Lung (tissue), 12 donors: ENCODE data around the gene TGFBR3. TPM values are rescaled to one million over a fixed set of nuclear protein-coding genes. Genes with fewer than 3 reads are reported as not detected.

ENCODE experiments used
- ATAC-seq: fragments of 200-7000 bp; cut with Tn5 transposase; one replicate; pipeline ENCODE4 v1.9.1; 2020; ENCODE audit warnings: moderate number of reproducible peaks; ENCODE audit not compliant: insufficient read depth, low FRiP score
- DNase-seq, 3 donors: peaks; one replicate each; pipeline ENCODE4 v3.0.0-alpha.2; 2013 to 2017
- H3K27ac ChIP-seq, 2 donors: one replicate each; pipeline ENCODE4 v1.5.1; 2013; ENCODE audit warnings: mild to moderate bottlenecking in 2 of 2, moderate library complexity in 2 of 2, control low read depth in 1 of 2, inconsistent platforms in 1 of 2, low read depth in 1 of 2, low read length in 1 of 2
- H3K27me3 ChIP-seq, 3 donors: one replicate each; pipeline ENCODE4 v1.5.1; 2013; ENCODE audit warnings: low read length in 2 of 3; ENCODE audit not compliant: control insufficient read depth in 3 of 3, insufficient read depth in 3 of 3
- H3K36me3 ChIP-seq, 4 donors: one replicate each; pipeline ENCODE4 v1.5.1; 2013; ENCODE audit warnings: low read length in 4 of 4, mild to moderate bottlenecking in 1 of 4, moderate library complexity in 1 of 4; ENCODE audit not compliant: control insufficient read depth in 4 of 4, insufficient read depth in 4 of 4
- H3K4me1 ChIP-seq, 5 donors: one replicate each; pipeline ENCODE4 v1.5.1; 2013; ENCODE audit warnings: low read length in 5 of 5, mild to moderate bottlenecking in 2 of 5, moderate library complexity in 1 of 5; ENCODE audit not compliant: control insufficient read depth in 5 of 5, insufficient read depth in 5 of 5
- H3K4me3 ChIP-seq: one replicate; pipeline ENCODE4 v1.5.1; 2013; ENCODE audit warnings: mild to moderate bottlenecking, control low read depth, moderate library complexity
- H3K9ac ChIP-seq, 2 donors: one replicate each; pipeline ENCODE4 v1.5.1; 2013; ENCODE audit warnings: low read length in 2 of 2, control low read depth in 1 of 2; ENCODE audit not compliant: insufficient read depth in 1 of 2
- H3K9me3 ChIP-seq, 4 donors: one replicate each; pipeline ENCODE4 v1.5.1; 2013; ENCODE audit warnings: low read length in 3 of 4, mild to moderate bottlenecking in 1 of 4, moderate library complexity in 1 of 4; ENCODE audit not compliant: control insufficient read depth in 4 of 4, insufficient read depth in 3 of 4
- CTCF ChIP-seq: IDR thresholded peaks from 2 replicates; pipeline ENCODE4 v1.5.1; 2012; ENCODE audit warnings: mild to moderate bottlenecking; ENCODE audit errors: control extremely low read depth, extremely low read depth
- WGBS, 2 donors: extraction: QIAGEN DNeasy Blood & Tissue Kit; methylation state at CpG; one replicate each; pipeline ENCODE4 v1.1.7; 2013; 5-methylcytosine and 5-hydroxymethylcytosine counted together
- polyA plus RNA-seq, 2 donors: library from polyadenylated mRNA; stranded (reverse); fragments of 200-250 nt; gene quantifications; one replicate each; pipeline ENCODE4 v1.2.1, GENCODE V29; 2013
- total RNA-seq, 2 donors: library from RNA; depleted of rRNA in 1 of 2; stranded (reverse); fragments of >200 nt in 1 of 2; gene quantifications; one replicate each; pipeline ENCODE4 v1.2.1, GENCODE V29; 2014 to 2021
- donor health status: control.
- donor health status: control.
- donor health status: Bipolar disorder and iron deficiency.
- donor health status: healthy.
- donor health status: DM: yes; HTN: yes; CAD: no.

The TGFBR3 gene
- total and polyA plus RNA-seq, 4 donors: 13.1 to 99.6 (median 26.5) TPM

DNA sequence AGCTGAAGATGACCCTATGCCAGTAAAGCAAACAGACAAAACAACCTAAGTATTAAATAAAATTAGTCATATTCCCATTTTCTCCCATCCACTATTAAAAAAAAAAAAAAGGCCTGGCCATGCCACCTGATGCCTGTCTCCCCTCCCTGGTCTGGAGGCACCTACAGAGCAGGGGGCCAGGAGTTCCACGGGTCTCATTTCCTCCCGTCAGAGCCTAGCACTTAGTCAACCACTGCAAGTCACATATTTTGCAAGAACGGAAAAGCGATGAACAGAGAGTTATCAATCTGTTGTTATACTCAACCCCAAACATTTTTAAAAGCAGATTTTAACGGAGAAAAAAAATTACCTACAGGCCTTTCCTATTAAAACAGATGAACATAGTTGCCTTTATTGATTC is 59.3 kb downstream of the TGFBR3 start:
- H3K27me3 ChIP-seq: no peaks in the 10 kb centered on the region
- no peak for TF ChIP-seq CTCF
- no peak for DNase-seq
- H3K36me3 ChIP-seq: no peaks in the 10 kb centered on the region
- 93 to 94% methylated on average over 5 of the region's 5 CpGs for WGBS, 2 donors
- no peak for ATAC-seq
- peak overlapping the region in 1 of 2 donors; percentile 89 for H3K27ac ChIP-seq
- no peaks in the 10 kb centered on the region for H3K9me3 ChIP-seq
- H3K4me3 ChIP-seq: no peak overlapping the region
- H3K4me1 ChIP-seq: peaks cover 14 to 23% (median 19%) of the 10 kb centered on the region in 5 donors
- no peak overlapping the region for H3K9ac ChIP-seq

- TF ChIP-seq CTCF: no peak
- Histone ChIP-seq H3K9me3 (no peaks in the 10 kb centered on the region), H3K36me3 (no peaks in the 10 kb centered on the region), H3K9ac (no peak overlapping the region), H3K27ac (peak overlapping the region; percentile 36 to 89), H3K27me3 (no peaks in the 10 kb centered on the region), H3K4me1 (peaks cover 11 to 22% (median 15%) of the 10 kb centered on the region in 5 donors), H3K4me3 (no peak overlapping the region)
- 91 to 94% methylated on average over 6 of the region's 6 CpGs for WGBS, 2 donors
- DNase-seq: no peak
- ATAC-seq: no peak
These were observed 59.7 kb downstream of the TGFBR3 start for GRCh38 chr1:91826248-91826647.

GRCh38 chr1:91821126-91821868 is 64.7 kb downstream of the TGFBR3 start:
- WGBS, 2 donors: 68 to 75% methylated on average over 6 of the region's 6 CpGs
- ATAC-seq: no peak
- no peak for DNase-seq

More at GRCh38 chr1:91821126-91821868, 64.7 kb downstream of the TGFBR3 start:
- no peak for TF ChIP-seq CTCF
- peaks cover 0 to 38% (median 22%) of the 10 kb centered on the region in 5 donors for H3K4me1 ChIP-seq
- no peak overlapping the region for H3K9ac ChIP-seq
- no peaks in the 10 kb centered on the region for H3K36me3 ChIP-seq
- no peaks in the 10 kb centered on the region for H3K27me3 ChIP-seq
- no peak overlapping the region for H3K27ac ChIP-seq
- no peaks in the 10 kb centered on the region for H3K9me3 ChIP-seq
- H3K4me3 ChIP-seq: no peak overlapping the region
